AG10803 (cell line): Measurements from ENCODE around the gene SLC2A9.

ENCODE experiments used
- DNase-seq: peaks from one replicate; pipeline ENCODE4 v3.0.0; 2010; ENCODE audit warnings: low read depth
- H3K4me3 ChIP-seq: 2 replicates; pipeline ENCODE4 v1.5.1; 2011; ENCODE audit warnings: mild to moderate bottlenecking, low read length, control low read depth
- CTCF ChIP-seq: conservative IDR thresholded peaks from 2 replicates; pipeline ENCODE4 v1.5.1; 2011; ENCODE audit warnings: mild to moderate bottlenecking, low read length, control low read depth, inconsistent platforms

SLC2A9 gene

GRCh38 chr4:10058371-10058770 is 37.1 kb upstream of the SLC2A9 start:
- H3K4me3 ChIP-seq: no peak overlapping the region
- TF ChIP-seq CTCF: no peak
- DNase-seq: no peak

GRCh38 chr4:10057023-10057395 is 35.7 kb upstream of the SLC2A9 start:
- no peak for TF ChIP-seq CTCF
- no peak overlapping the region for H3K4me3 ChIP-seq
- DNase-seq: no peak

DNA sequence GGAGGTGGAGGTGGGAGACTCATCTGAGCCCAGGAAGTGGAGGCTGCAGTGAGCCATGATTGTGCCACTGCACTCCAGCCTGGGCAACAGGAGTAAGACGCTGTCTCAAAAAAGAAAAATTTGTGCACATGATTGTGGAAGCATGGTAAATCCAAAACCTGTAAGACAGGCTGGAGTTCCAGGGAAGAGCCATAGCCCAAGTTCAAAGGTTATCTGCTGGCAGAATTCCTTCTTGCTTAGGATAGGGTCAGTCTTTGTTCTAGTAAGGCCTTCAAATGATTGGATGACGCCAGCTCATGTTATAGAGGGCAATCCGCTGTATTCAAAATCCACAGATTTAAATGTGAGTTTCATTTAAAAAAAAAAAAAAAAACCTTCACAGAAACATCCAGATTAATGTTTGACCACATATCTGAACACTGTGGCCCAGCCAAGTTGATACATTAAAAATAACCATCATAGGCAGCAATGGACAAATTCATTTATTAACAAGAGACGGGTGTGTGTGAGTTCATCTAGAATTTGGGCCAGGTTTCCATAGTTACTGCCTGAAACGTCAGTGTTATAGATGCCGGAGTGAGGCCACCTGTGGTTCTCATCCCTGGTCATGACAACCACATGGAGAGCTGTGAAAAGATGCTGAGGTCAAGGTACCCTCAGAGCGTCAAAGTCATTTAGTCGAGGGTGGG is 35.2 kb upstream of the SLC2A9 start:
- no peak for TF ChIP-seq CTCF
- no peak for DNase-seq
- no peak overlapping the region for H3K4me3 ChIP-seq

DNA sequence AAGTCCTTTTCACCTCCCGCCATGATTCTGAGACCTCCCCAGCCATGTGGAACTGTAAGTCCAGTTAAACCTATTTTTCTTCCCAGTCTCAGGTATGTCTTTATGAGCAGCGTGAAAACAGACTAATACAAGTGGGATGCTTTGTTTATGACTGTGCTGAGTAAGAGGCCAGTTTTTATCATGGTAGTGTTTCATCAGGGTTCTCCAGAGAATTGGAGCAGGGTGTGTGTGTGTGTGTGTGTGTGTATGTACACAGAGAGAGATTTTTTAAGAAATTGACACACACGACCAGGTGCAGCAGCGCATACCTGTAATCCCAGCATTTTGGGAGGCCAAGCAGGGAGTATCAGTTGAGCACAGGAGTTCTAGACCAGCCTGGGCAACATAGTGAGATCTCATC is 34.6 kb upstream of the SLC2A9 start:
- no peak for DNase-seq
- TF ChIP-seq CTCF: no peak
- no peak overlapping the region for H3K4me3 ChIP-seq

DNA sequence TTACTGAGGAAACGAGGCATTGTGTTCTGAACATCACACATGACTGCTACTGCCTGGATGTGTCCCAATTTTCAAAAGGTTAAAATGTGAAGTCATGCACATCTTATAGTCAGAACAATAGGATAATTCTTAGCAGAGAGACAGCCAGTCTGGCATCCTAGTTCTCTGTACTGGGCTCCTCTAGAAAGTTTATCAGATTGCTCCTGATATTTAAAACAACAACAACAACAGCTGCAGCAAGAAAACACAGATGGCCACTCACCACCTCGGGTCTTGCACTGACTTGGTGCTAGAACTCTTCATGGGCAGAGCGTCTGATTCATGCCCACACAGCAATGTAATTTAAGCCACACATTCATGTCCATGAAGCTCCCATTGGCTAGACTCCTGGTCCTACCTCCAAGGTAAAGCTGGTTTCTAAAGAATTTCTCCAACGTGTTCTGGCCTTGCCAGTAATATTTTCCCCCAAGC is 33.3 kb upstream of the SLC2A9 start:
- H3K4me3 ChIP-seq: no peak overlapping the region
- TF ChIP-seq CTCF: no peak
- no peak for DNase-seq

DNA sequence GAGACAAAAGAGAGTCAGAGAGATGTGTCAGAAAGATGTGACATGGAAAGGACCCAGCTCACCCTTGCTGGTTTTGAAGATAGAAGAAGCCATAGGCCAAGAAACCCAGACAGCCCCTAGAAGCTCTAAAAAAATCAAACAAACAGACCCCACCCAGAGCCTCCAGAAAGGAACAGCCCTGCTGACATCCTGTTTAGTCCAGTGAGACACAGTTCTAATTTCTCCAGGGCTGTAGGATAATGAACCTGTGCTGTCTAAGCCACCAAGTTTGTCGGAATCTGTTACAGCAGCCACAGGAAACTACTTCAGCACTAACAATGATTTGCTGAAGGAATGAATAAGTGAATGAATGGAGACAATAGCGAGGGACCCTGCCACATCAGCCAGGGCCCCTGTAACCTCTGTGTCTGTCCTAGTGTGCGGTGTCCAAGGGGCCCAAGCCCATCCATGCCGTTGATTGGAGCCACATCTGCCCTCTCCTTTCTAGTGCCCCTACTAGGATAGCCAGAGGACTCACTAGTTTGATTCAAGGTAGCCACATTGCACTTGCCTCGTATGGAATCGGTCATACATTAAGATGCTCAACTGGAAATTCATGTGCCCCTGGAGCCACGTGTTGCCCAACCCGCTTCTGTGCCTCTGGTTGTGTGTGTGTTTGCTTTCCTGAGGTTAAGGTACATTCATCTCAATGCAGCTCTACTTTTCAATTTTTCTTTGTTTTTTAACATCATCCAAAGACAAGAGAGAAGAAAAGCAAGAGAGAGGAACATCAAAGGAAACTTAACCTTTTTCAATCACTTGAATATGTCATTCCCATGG is 32.5 kb upstream of the SLC2A9 start:
- DNase-seq: no peak
- H3K4me3 ChIP-seq: no peak overlapping the region
- TF ChIP-seq CTCF: no peak
